Skeletal muscle tissue (tissue), 4 donors: ENCODE data around the gene CYP2J2. TPM values are rescaled to one million over a fixed set of nuclear protein-coding genes. Genes with fewer than 3 reads are reported as not detected.

Experiments
- H3K27ac ChIP-seq: one replicate; pipeline ENCODE4 v1.7.0; 2013; ENCODE audit warnings: mild to moderate bottlenecking, low read depth, low read length, inconsistent platforms
- H3K27me3 ChIP-seq, 3 donors: one replicate each; pipeline ENCODE4 v1.7.0; 2013; ENCODE audit warnings: low read length in 3 of 3; ENCODE audit not compliant: control insufficient read depth in 3 of 3, insufficient read depth in 3 of 3
- H3K36me3 ChIP-seq, 3 donors: one replicate each; pipeline ENCODE4 v1.7.0; 2013; ENCODE audit warnings: low read length in 3 of 3; ENCODE audit not compliant: control insufficient read depth in 3 of 3, insufficient read depth in 3 of 3
- H3K4me1 ChIP-seq, 3 donors: one replicate each; pipeline ENCODE4 v1.7.0; 2013; ENCODE audit warnings: low read length in 3 of 3, mild to moderate bottlenecking in 3 of 3; ENCODE audit not compliant: control insufficient read depth in 3 of 3, insufficient read depth in 3 of 3
- H3K4me3 ChIP-seq, 3 donors: one replicate each; pipeline ENCODE4 v1.7.0; 2013; ENCODE audit warnings: low read length in 3 of 3
- H3K9ac ChIP-seq, 3 donors: one replicate each; pipeline ENCODE4 v1.7.0; 2013; ENCODE audit warnings: low read length in 3 of 3, mild to moderate bottlenecking in 3 of 3, moderate library complexity in 2 of 3, low read depth in 1 of 3
- H3K9me3 ChIP-seq, 3 donors: one replicate each; pipeline ENCODE4 v1.7.0; 2013; ENCODE audit warnings: low read length in 3 of 3; ENCODE audit not compliant: control insufficient read depth in 3 of 3
- total RNA-seq: library from RNA; depleted of rRNA; stranded (reverse); fragments of >200 nt; gene quantifications from one replicate; pipeline ENCODE4 v1.2.3, GENCODE V29; 2014
- donor health status: Osteomylitis.

Gene CYP2J2
- total RNA-seq, 1 donor from 2014 or later: 38.1 TPM

GRCh38 chr1:59949648-59950047 is 23.1 kb upstream of the CYP2J2 start:
- Histone ChIP-seq H3K9ac (no peak overlapping the region), H3K36me3 (no peaks in the 10 kb centered on the region), H3K27ac (no peak overlapping the region), H3K27me3 (no peaks in the 10 kb centered on the region), H3K4me3 (no peak overlapping the region), H3K9me3 (no peaks in the 10 kb centered on the region), H3K4me1 (peaks cover 0 to 4% (median 0%) of the 10 kb centered on the region in 3 donors)

- H3K27ac ChIP-seq: no peak overlapping the region
- H3K4me1 ChIP-seq: peaks cover 0 to 4% (median 0%) of the 10 kb centered on the region in 3 donors
- no peak overlapping the region for H3K4me3 ChIP-seq
- H3K9me3 ChIP-seq: no peaks in the 10 kb centered on the region
- H3K9ac ChIP-seq: no peak overlapping the region
- no peaks in the 10 kb centered on the region for H3K36me3 ChIP-seq
- H3K27me3 ChIP-seq: no peaks in the 10 kb centered on the region
Measured at GRCh38 chr1:59948990-59949389, 22.4 kb upstream of the CYP2J2 start.

- H3K9me3 ChIP-seq: no peaks in the 10 kb centered on the region
- H3K36me3 ChIP-seq: no peaks in the 10 kb centered on the region
- no peak overlapping the region for H3K9ac ChIP-seq
Measured at GRCh38 chr1:59947047-59947938, 20.7 kb upstream of the CYP2J2 start.

GRCh38 chr1:59945790-59946189 is 19.2 kb upstream of the CYP2J2 start:
- Histone ChIP-seq H3K27me3 (no peaks in the 10 kb centered on the region), H3K4me1 (peaks cover 0 to 4% (median 0%) of the 10 kb centered on the region in 3 donors), H3K27ac (no peak overlapping the region), H3K9ac (no peak overlapping the region), H3K4me3 (no peak overlapping the region), H3K36me3 (no peaks in the 10 kb centered on the region), H3K9me3 (no peaks in the 10 kb centered on the region)

More at GRCh38 chr1:59947047-59947938, 20.7 kb upstream of the CYP2J2 start:
- peaks cover 0 to 4% (median 0%) of the 10 kb centered on the region in 3 donors for H3K4me1 ChIP-seq
- no peaks in the 10 kb centered on the region for H3K27me3 ChIP-seq
- no peak overlapping the region for H3K4me3 ChIP-seq
- no peak overlapping the region for H3K27ac ChIP-seq

GRCh38 chr1:59939393-59939792 is 12.8 kb upstream of the CYP2J2 start:
- H3K4me3 ChIP-seq: no peak overlapping the region
- H3K36me3 ChIP-seq: no peaks in the 10 kb centered on the region
- H3K27me3 ChIP-seq: no peaks in the 10 kb centered on the region
- no peaks in the 10 kb centered on the region for H3K4me1 ChIP-seq
- H3K9me3 ChIP-seq: no peaks in the 10 kb centered on the region
- H3K9ac ChIP-seq: no peak overlapping the region
- no peak overlapping the region for H3K27ac ChIP-seq

GRCh38 chr1:59937636-59938210 is 11.2 kb upstream of the CYP2J2 start:
- H3K36me3 ChIP-seq: no peaks in the 10 kb centered on the region
- H3K4me1 ChIP-seq: no peaks in the 10 kb centered on the region
- no peak overlapping the region for H3K4me3 ChIP-seq
- no peaks in the 10 kb centered on the region for H3K27me3 ChIP-seq
- H3K9ac ChIP-seq: no peak overlapping the region
- no peaks in the 10 kb centered on the region for H3K9me3 ChIP-seq
- no peak overlapping the region for H3K27ac ChIP-seq

GRCh38 chr1:59936358-59936821 is 9.8 kb upstream of the CYP2J2 start:
- Histone ChIP-seq H3K36me3 (no peaks in the 10 kb centered on the region), H3K4me1 (no peaks in the 10 kb centered on the region), H3K27ac (no peak overlapping the region), H3K9me3 (no peaks in the 10 kb centered on the region), H3K27me3 (no peaks in the 10 kb centered on the region), H3K9ac (no peak overlapping the region), H3K4me3 (no peak overlapping the region)

- Histone ChIP-seq H3K36me3 (no peaks in the 10 kb centered on the region), H3K9me3 (peaks cover 0 to 3% (median 2%) of the 10 kb centered on the region in 3 donors), H3K9ac (no peak overlapping the region), H3K27me3 (no peaks in the 10 kb centered on the region), H3K4me3 (no peak overlapping the region), H3K4me1 (peaks cover 0 to 7% (median 5%) of the 10 kb centered on the region in 3 donors), H3K27ac (no peak overlapping the region)
Measured at GRCh38 chr1:59928996-59929395, 2.4 kb upstream of the CYP2J2 start.

GRCh38 chr1:59927213-59927612 is 640 bp upstream of the CYP2J2 start:
- peak overlapping the region; percentile 89 for H3K27ac ChIP-seq
- H3K9me3 ChIP-seq: peaks cover 0 to 3% (median 2%) of the 10 kb centered on the region in 3 donors
- peak overlapping the region; percentile 76 to 86 (median 81) for H3K9ac ChIP-seq
- peaks cover 0 to 7% (median 5%) of the 10 kb centered on the region in 3 donors for H3K4me1 ChIP-seq
- no peaks in the 10 kb centered on the region for H3K36me3 ChIP-seq
- peak overlapping the region; percentile 80 to 84 (median 81) for H3K4me3 ChIP-seq
- no peaks in the 10 kb centered on the region for H3K27me3 ChIP-seq

- Histone ChIP-seq H3K27me3 (no peaks in the 10 kb centered on the region), H3K9me3 (peaks cover 0 to 3% (median 2%) of the 10 kb centered on the region in 3 donors), H3K4me1 (peaks cover 7 to 12% (median 7%) of the 10 kb centered on the region in 3 donors), H3K4me3 (no peak overlapping the region), H3K36me3 (no peaks in the 10 kb centered on the region), H3K27ac (no peak overlapping the region), H3K9ac (no peak overlapping the region)
Measured at GRCh38 chr1:59924653-59925052, 1.9 kb downstream of the CYP2J2 start.
